D721Med (cell line): Measurements from ENCODE around the gene PCAT6.
A peak's percentile ranks its signal among the peaks of the same experiment; 100 is the strongest.

Experiments
- DNase-seq: peaks from one replicate; pipeline ENCODE4 v3.0.0; 2011; ENCODE audit warnings: low spot score; ENCODE audit not compliant: insufficient read length
- FAIRE-seq: peaks from 2 replicates; lab custom pipeline; 2011; peaks lifted over from hg19 to GRCh38; lab: Jason Lieb, UNC
- TF ChIP-seq, protein P1 (sequence below): IDR thresholded peaks from 2 replicates; pipeline ENCODE4 v1.5.1; 2012; ENCODE audit warnings: mild to moderate bottlenecking, control low read depth; ENCODE audit not compliant: insufficient read depth; ENCODE audit errors: missing control alignments

PCAT6 gene

GRCh38 chr1:202801175-202801574 is 9.6 kb upstream of the PCAT6 start:
- TF ChIP-seq, protein P1, sequence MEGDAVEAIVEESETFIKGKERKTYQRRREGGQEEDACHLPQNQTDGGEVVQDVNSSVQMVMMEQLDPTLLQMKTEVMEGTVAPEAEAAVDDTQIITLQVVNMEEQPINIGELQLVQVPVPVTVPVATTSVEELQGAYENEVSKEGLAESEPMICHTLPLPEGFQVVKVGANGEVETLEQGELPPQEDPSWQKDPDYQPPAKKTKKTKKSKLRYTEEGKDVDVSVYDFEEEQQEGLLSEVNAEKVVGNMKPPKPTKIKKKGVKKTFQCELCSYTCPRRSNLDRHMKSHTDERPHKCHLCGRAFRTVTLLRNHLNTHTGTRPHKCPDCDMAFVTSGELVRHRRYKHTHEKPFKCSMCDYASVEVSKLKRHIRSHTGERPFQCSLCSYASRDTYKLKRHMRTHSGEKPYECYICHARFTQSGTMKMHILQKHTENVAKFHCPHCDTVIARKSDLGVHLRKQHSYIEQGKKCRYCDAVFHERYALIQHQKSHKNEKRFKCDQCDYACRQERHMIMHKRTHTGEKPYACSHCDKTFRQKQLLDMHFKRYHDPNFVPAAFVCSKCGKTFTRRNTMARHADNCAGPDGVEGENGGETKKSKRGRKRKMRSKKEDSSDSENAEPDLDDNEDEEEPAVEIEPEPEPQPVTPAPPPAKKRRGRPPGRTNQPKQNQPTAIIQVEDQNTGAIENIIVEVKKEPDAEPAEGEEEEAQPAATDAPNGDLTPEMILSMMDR: no peak
- no peak for DNase-seq
- FAIRE-seq: no peak

- TF ChIP-seq, protein P1: no peak
- no peak for FAIRE-seq
- DNase-seq: no peak
These were observed 8.7 kb upstream of the PCAT6 start for GRCh38 chr1:202802034-202802433.

DNA sequence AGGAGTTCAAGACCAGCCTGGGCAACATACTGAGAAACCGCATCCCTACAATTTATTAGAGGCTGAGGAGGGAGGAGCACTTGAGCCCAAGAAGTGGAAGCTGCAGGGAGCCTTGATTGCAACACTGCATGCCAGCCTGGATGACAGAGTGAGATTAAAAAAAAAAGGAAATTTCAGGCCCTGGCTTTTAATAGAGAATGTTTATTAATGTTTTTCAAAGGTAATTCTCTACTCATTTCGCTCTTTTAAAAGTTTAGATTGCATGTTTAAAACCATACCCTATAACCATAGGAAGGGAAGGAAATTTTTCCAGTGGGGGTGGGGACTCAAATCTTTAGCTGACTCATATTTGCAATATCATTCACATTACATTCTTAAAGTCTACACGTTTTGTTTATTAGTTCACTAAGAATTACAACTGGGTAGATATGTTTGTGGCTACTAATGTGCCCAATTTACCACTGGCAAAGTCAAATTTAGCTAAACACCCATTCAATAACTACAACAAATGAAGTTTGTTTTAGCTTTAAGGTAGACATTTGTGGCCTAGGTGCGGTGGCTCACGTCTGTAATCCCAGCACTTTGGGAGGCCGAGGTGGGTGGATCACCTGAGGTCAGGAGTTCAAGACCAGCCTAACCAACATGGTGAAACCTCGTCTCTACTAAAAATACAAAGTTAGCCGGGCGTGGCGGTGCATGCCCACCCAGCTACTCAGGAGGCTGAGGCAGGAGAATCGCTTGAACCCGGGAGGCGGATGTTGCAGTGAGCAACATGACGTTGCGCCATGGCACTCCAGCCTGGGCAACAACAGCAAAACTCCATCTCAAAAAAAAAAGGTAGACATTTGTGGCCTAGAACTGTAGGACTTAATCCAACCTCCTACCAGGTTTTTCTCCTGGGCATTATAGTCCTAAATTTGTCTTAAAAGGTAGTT is 7.5 kb upstream of the PCAT6 start:
- FAIRE-seq (no peak), DNase-seq (no peak)
- TF ChIP-seq, protein P1: no peak

- TF ChIP-seq, protein P1: no peak
- FAIRE-seq (no peak), DNase-seq (no peak)
These were observed 6.6 kb upstream of the PCAT6 start for GRCh38 chr1:202804126-202804525.

DNA sequence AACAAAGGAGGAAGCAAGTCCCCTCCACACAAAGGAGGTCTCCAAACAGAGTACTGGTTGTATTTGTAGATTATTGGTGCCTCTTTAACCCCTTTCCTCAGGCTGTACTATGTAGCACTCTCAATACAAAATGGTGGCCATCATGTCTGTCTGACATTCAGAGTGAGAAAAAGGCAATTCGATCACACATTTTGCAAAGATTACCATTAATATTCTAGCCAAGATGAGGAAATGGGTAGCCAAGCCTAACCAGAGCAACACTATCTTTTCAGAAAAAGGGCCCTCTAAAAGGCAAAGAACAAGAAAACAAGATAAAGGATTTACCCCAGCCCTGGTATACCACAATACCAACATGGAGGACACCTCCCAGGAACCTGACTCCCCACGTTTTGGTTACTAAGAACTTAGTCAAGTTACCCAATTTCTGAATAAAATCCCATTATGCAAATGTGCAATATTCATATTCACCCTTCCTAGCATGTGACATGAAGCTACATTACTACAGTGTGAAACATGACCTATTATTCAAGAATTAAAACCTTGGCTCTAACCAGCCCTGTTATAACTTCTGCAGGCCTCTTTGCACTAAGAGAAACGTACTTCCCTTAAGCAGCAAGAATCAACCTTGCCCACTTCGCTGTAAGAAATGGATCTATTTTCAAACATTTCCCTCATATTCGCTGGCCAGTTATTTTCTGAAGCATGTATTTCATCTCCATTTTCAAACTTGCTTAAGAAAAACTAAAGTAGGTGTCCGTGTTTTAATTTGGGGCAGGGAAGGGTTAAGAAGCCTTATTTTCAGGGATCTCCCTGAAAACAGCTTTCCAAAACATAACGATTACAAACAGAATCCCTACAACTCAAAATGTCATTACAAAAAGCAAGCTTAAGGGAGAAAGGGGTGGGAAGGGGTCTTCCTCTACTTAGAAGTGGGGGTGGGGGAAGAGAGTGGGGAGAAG is 4.6 kb upstream of the PCAT6 start:
- DNase-seq (no peak), FAIRE-seq (peak; percentile 80)

GRCh38 chr1:202806845-202807450 is 3.8 kb upstream of the PCAT6 start:
- DNase-seq (peak; percentile 52), FAIRE-seq (no peak)
- TF ChIP-seq, protein P1: no peak

More for the DNA sequence above, 4.6 kb upstream of the PCAT6 start:
- TF ChIP-seq, protein P1: no peak
